Testis (tissue), 3 donors: ENCODE results near the gene C4BPA. TPM values are rescaled to one million over a fixed set of nuclear protein-coding genes. Genes with fewer than 3 reads are reported as not detected.

Source experiments
- DNase-seq: peaks from one replicate; pipeline ENCODE4 v3.0.0-alpha.2; 2019
- H3K27ac ChIP-seq, 2 donors: fragments of 200-600 bp; sonication (generic); one replicate each; pipeline ENCODE4 v1.5.1; 2019
- H3K27me3 ChIP-seq: fragments of 200-600 bp; sonication (generic); one replicate; pipeline ENCODE4 v1.5.1; 2019
- H3K36me3 ChIP-seq: fragments of 200-600 bp; sonication (generic); one replicate; pipeline ENCODE4 v1.5.1; 2017; ENCODE audit warnings: low read depth; ENCODE audit errors: missing control alignments
- H3K4me1 ChIP-seq: fragments of 200-600 bp; sonication (generic); one replicate; pipeline ENCODE4 v1.5.1; 2019
- H3K4me3 ChIP-seq, 2 donors: fragments of 200-600 bp; sonication (generic); one replicate each; pipeline ENCODE4 v1.5.1; 2017 to 2019
- H3K9me3 ChIP-seq: fragments of 200-600 bp; sonication (generic); one replicate; pipeline ENCODE4 v1.5.1; 2017
- CTCF ChIP-seq, 3 experiments: fragments of 450-650 bp in 2 of 3; fragments of 200-600 bp in 1 of 3; sonication (generic) in 1 of 3; IDR thresholded peaks; one replicate each; pipeline ENCODE4 v1.5.1; 2016 to 2019; ENCODE audit warnings: antibody characterized with exemption in 3 of 3, mild to moderate bottlenecking in 2 of 3, moderate library complexity in 1 of 3
- POLR2A ChIP-seq: fragments of 450-650 bp; IDR thresholded peaks from one replicate; pipeline ENCODE4 v1.6.1; 2017; ENCODE audit warnings: antibody characterized with exemption, mild to moderate bottlenecking, moderate library complexity
- WGBS, 2 donors: methylation state at CpG; one replicate each; pipeline ENCODE4 v1.1.5; 2018; 5-methylcytosine and 5-hydroxymethylcytosine counted together
- intact Hi-C: fragments of 100-400 bp; cut with DNase I; formaldehyde crosslinking; loops from one replicate; pipeline ENCODE4 v1.15.1; 2023; ENCODE audit warnings: low total_unique reads
- polyA plus RNA-seq: library from polyadenylated mRNA; stranded (reverse); fragments of 350-450 nt; fragmentation: Illumina TruSeq; extraction: RNeasy Lipid Tissue Mini Kit (QIAGEN cat#74804); gene quantifications from one replicate; pipeline ENCODE4 v1.2.3, GENCODE V29; 2014; ENCODE audit warnings: low read depth, low replicate concordance; ENCODE audit not compliant: insufficient read depth
- total RNA-seq, 2 donors: library from RNA; depleted of rRNA; stranded (reverse); fragments of >200 nt; gene quantifications; one replicate each; pipeline ENCODE4 v1.2.3, GENCODE V29; 2016

C4BPA gene
- total and polyA plus RNA-seq, 3 donors from 2014 or later, result 0.24 to 1.0 (median 0.43) TPM

- no peak for DNase-seq
- H3K27ac ChIP-seq, result no peak overlapping the region
- intact Hi-C loops, result no loop called here
Observed at GRCh38 chr1:207069858-207070506, 34.1 kb upstream of the C4BPA start.

GRCh38 chr1:207070811-207071210 is 33.2 kb upstream of the C4BPA start:
- no peak for TF ChIP-seq CTCF (IDR thresholded peaks at IDR 0.05)
- TF ChIP-seq POLR2A, result no peak
- Histone ChIP-seq H3K9me3 (no peaks in the 10 kb centered on the region), H3K4me1 (no peaks in the 10 kb centered on the region), H3K27me3 (no peaks in the 10 kb centered on the region), H3K27ac (no peak overlapping the region), H3K4me3 (no peak overlapping the region), H3K36me3 (peaks cover 4% of the 10 kb centered on the region)
- no peak for DNase-seq
- WGBS, 2 donors, result 91 to 95% methylated on average over 4 of the region's 4 CpGs
- intact Hi-C loops, result no loop called here

More at GRCh38 chr1:207069858-207070506, 34.1 kb upstream of the C4BPA start:
- WGBS, 2 donors, result 98 to 100% methylated on average over 3 to 5 of the region's 5 CpGs
- Histone ChIP-seq H3K27me3 (no peaks in the 10 kb centered on the region), H3K36me3 (peaks cover 4% of the 10 kb centered on the region), H3K4me3 (no peak overlapping the region), H3K9me3 (no peaks in the 10 kb centered on the region), H3K4me1 (no peaks in the 10 kb centered on the region)
- no peak for TF ChIP-seq CTCF (IDR thresholded peaks at IDR 0.05)

GRCh38 chr1:207071426-207071825 is 32.6 kb upstream of the C4BPA start:
- no peaks in the 10 kb centered on the region for H3K27me3 ChIP-seq
- DNase-seq, result no peak
- intact Hi-C loops, result no loop called here
- H3K4me3 ChIP-seq, result no peak overlapping the region
- peaks cover 4% of the 10 kb centered on the region for H3K36me3 ChIP-seq
- 93 to 95% methylated on average over 6 of the region's 6 CpGs for WGBS, 2 donors
- H3K4me1 ChIP-seq, result no peaks in the 10 kb centered on the region
- no peak overlapping the region for H3K27ac ChIP-seq
- TF ChIP-seq CTCF (IDR thresholded peaks at IDR 0.05) (no peak), POLR2A (no peak)
- H3K9me3 ChIP-seq, result no peaks in the 10 kb centered on the region

- Histone ChIP-seq H3K27ac (no peak overlapping the region), H3K36me3 (no peaks in the 10 kb centered on the region), H3K4me1 (no peaks in the 10 kb centered on the region), H3K27me3 (no peaks in the 10 kb centered on the region), H3K4me3 (no peak overlapping the region), H3K9me3 (no peaks in the 10 kb centered on the region)
- no peak for DNase-seq
- TF ChIP-seq POLR2A (no peak), CTCF (IDR thresholded peaks at IDR 0.05) (no peak)
- intact Hi-C loops, result no loop called here
- 76 to 90% methylated on average over 8 of the region's 8 CpGs for WGBS, 2 donors
Observed at GRCh38 chr1:207072233-207072632, 31.8 kb upstream of the C4BPA start.
